Measurements from ENCODE around the gene INPP1.
"Not testable (repeated sequence)": the region's sequence is repeated elsewhere in the genome, so short reads cannot be mapped to it uniquely, and the experiment has no call there.

DNA sequence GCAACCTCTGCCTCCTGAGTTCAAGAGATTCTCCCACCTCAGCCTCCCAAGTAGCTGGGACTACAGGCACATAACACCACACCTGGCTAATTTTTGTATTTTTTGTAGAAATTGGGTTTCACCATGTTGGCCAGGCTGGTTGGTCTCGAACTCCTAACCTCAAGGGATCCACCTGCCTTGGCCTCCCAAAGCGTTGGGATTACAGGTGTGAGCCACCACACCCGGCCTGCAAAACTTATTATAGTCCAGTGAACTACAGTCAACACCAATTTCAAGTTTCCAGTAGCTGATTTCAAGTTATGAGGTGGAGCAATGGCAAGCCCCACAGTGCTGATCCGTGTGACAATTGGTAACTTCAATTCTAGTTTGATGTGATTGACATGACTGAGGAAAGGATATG lies 7.8 kb upstream of the INPP1 start:
- not testable (repeated sequence) for TF ChIP-seq EZH2 (IDR thresholded peaks at IDR 0.05; ENCODE audit: borderline replicate concordance, low read length); CTCF (conservative IDR thresholded peaks at IDR 0.05 in 1 of 2, IDR thresholded peaks at IDR 0.05 in 1 of 2; ENCODE audit: extremely low read depth in 1 of 2, insufficient read depth in 1 of 2, low read depth in 1 of 2, low read length in 2 of 2)

Data from mammary epithelial cell (primary cell).